Measurements from ENCODE around the gene NBEAL2.
"Not testable (repeated sequence)": the region's sequence is repeated elsewhere in the genome, so short reads cannot be mapped to it uniquely, and the experiment has no call there.

The NBEAL2 gene

GRCh38 chr3:47013231-47013630 is 33.8 kb downstream of the NBEAL2 start:
- no peak for DNase-seq

DNA sequence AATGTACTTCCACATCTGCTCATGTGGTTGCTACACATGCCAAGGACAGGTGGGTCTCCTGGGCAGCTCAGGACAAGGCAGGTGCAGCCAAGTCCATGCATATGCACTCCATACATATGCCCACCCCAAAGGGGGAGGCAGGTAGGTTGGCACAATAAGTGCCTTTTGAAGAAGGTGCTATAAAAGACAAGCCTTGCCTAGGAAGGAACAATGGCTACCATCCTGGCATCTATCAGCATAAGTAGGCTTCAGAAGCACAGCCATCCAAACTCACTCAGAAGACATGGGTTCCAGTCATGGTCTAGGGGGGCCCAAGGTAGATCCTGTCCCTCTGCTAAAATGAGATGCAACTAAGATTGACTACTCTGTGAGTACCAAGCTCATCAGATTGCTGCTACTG is 34.6 kb downstream of the NBEAL2 start:
- no peak for DNase-seq

- no peak for DNase-seq
Observed at GRCh38 chr3:47015151-47015550, 35.7 kb downstream of the NBEAL2 start.

- DNase-seq, result no peak
Observed at GRCh38 chr3:47016086-47016933, 36.8 kb downstream of the NBEAL2 start.

- DNase-seq, result peak; percentile 57
Observed at GRCh38 chr3:47016934-47017435, 37.5 kb downstream of the NBEAL2 start.

DNA sequence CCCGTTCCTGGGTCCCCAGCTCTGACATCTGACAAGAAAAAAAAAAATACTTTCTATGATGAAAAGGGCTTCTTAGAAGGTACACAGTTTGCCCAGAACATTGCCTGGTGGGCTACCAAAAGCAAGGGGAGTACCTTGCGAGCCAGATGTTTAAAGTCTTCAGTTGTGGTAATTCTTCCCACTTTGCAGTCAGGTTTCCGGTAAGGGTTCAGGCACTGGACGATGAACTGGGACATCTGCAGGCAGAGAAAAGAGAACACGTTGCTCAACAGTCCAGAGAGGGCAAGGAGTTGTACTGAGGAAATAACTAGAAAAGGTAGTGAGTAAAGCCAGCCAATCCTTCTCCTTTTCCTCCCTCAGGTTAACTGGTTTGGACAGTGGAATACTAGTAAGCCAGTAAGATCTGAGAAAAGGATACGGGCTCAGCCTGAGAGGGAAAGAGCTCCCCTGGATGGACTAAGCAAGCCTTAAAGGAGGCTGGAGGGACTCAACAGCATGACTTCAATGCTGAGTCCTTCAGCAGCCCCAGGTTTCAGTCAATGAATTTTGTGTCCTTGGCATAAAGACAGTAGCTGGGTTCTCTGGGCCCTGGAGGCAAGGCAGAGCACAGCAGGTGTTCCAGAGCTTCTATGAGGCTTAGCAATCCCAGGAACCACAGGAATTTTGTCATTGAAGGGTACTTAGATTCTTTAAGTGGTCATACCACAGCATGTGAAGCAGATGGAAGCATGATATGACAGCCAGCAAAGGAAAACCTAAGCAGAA is 38.2 kb downstream of the NBEAL2 start:
- DNase-seq, result no peak

- DNase-seq, result no peak
Observed at GRCh38 chr3:47018269-47018611, 38.8 kb downstream of the NBEAL2 start.

DNA sequence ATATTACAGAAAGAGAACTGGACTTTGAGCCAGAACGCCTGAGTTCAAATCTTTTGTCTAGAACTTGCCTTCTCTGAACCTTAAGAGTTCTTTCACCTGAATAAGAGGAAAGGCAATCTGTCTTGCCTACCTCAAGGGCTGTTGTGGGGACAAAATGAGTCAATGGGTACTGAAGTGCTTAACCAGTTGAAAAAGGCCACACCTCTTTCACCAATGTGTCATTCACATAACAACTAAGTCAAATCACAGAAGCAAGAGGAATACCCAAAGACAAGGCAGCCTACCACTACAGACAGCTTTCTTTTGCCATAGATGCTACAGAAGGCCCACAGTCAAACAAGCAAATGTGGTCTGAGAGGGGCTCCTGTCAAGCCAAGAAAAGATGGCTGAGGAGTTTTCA is 39.7 kb downstream of the NBEAL2 start:
- no peak for DNase-seq

- DNase-seq, result no peak
Observed at GRCh38 chr3:47020311-47020710, 40.8 kb downstream of the NBEAL2 start.

DNA sequence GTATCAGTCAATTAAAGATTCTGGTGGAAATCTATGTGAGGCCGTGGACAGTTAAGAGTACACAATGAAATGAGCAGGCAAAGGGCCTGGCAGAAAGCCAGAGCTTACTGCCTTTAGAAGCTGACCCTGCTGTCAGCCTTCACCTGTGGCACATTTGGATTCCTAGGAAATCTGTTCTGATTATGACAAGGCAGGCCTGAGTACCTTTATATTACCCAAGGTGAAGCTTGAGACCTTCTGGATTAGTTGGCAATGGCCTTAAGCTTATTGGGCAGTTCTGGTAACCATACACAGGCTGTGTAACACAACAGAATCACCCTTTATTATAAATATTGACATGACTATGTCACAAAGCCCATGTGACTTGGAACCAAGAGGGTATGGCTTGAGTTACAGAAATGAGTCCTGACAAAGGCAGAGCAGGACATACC is 43.2 kb downstream of the NBEAL2 start:
- DNase-seq, result no peak

- DNase-seq, result no peak
Observed at GRCh38 chr3:47024932-47025331, 45.5 kb downstream of the NBEAL2 start.

- not testable (repeated sequence) for DNase-seq
Observed at GRCh38 chr3:47026432-47026831, 47.0 kb downstream of the NBEAL2 start.

- DNase-seq, result no peak
Observed at GRCh38 chr3:47028146-47028545, 48.7 kb downstream of the NBEAL2 start.

DNA sequence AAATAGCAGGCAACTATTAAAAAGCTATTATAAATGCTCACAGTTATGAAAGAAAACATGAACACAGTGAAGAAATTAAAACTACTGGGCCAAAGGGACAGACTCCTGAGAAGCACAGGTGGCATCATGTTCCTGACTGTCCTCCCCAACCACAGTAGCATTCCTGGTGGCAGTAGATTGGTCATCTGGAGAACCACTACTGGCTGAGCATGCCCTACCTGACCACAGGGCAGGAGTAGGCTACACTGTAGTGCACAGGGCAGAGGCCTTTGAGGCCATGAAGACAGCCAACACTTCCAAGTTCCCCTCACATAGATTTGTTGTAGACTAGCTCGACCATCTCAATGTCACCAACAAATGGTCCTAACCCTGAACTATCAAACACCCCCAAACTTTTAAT is 49.2 kb downstream of the NBEAL2 start:
- no peak for DNase-seq

DNA sequence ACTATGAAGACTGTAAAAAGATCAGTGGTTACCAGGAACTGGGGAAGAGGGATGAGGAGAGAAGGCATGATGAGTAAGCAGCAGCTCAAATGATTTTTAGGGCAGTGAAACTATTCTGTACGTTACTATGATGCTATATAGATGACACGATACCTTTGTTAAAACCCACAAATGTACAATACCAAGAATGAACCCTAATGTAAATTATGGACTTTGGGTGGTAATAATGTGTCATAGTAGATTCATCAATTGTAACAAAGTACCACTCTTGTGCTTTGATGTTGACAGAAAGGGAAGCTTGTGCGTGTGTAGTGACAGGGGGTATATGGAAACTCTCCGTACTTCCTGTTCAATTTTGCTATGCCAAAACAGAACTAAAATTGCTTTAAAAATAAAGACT is 51.6 kb downstream of the NBEAL2 start:
- not testable (repeated sequence) for DNase-seq

DNA sequence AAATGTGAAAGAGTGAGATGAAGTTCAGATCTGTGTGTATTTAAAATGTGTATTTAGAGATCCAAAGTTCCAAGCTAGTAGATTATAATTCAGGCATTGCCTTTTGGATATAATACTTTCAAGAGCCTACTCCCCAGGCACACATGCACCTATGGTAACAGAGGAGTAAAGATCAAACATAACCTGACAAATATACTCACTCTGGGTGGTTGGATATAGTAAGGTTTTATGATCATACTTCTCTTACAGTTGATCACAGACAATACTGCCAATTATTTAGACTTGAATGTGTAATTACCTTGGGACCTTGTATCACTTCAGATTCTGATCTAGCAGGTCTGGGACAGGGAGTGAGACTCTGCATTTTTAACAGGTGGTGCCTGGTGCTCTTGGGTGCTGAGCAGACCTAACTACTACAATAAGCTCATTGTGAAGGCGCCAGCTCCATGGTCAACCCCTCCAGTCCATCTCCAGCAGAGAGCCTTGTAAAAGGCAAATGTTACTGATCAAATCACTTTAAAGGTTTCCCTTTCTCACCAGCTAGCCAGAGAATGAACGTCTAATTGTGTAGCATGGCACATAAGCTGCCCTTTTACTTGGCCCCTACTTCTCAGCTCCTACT is 55.5 kb downstream of the NBEAL2 start:
- DNase-seq, result no peak

DNA sequence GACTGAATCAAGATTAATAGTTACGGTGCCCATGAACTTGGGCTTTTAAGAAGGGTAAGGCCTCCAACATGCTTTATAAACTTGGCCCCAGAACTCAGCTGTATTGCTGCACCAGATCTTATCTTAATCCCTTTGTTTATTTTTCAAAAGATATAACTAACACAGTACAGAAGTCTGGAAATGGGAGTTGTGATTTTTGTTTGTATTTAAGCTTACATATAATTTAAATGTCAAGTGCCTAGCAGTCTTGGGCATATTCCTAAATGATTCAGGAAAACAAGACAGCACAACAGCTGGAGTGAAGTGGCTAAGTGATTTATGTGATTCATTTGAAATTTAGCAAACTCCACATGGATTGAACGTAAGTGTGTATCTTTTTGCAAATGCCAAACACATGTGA is 56.2 kb downstream of the NBEAL2 start:
- DNase-seq, result no peak

- no peak for DNase-seq
Observed at GRCh38 chr3:47036145-47036544, 56.7 kb downstream of the NBEAL2 start.

DNA sequence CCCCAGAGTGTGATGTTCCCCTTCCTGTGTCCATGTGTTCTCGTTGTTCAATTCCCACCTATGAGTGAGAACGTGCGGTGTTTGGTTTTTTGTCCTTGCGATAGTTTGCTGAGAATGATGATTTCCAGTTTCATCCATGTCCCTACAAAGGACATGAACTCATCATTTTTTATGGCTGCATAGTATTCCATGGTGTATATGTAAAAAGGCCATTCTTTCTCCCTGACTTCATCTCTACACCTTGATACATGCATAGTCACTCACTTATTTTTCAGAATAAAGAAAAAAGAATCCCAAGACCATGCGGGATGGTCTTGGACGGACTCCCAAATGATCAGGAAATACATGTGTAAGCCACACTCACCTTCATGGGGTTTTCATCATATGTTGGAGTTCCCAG is 57.8 kb downstream of the NBEAL2 start:
- DNase-seq, result not testable (repeated sequence)

- no peak for DNase-seq
Observed at GRCh38 chr3:47041114-47041513, 61.6 kb downstream of the NBEAL2 start.

DNA sequence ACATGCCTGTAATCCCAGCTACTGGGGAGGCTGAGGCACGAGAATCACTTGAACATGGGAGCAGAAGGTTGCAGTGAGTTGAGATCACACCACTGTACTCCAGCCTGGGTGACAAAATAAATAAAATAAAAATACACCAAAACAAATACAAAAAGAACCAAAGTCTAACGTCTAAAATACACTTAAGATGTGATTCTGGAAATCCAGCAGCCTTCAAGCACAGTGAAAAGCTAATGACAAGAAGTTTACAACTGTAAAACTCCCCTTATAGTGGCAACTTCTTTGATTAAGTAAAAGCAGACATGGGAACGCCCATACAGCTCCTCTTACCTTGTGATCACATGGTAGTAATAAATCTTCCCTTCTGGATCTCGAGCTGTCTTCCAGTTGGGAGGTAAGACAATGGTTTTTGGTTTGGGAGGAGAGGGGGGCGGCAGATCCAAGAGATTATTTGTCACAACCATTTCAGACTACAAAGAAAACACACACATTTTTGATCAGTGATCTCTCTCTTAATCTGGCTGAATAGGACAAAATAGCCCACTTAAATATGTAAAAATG is 62.8 kb downstream of the NBEAL2 start:
- DNase-seq, result no peak

GRCh38 chr3:47047069-47047468 is 67.6 kb downstream of the NBEAL2 start:
- no peak for DNase-seq

DNA sequence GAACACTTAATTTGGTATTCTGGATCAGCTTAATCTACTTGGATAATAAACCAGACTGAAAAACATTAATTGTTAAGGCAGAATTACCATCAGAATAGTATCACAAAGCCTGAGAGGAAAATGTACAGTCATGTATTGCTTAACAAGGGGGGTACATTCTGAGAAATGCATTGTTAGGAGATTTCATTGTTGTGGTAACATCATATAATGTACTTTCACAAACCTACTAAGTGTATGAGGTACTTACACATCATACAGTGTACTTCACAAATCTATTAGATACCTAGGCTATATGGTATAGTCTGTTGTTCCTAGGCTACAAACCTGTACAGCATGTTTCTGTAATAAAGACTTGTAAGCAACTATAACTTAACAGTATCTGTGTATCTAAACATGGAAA is 68.2 kb downstream of the NBEAL2 start:
- no peak for DNase-seq
